K562 (cell line): ENCODE measurements around the gene IFT25. TPM values are rescaled to one million over a fixed set of nuclear protein-coding genes. Genes with fewer than 3 reads are reported as not detected.
A peak's percentile ranks its signal among the peaks of the same experiment; 100 is the strongest.

Experiments used
- ATAC-seq: fragments of 200-7000 bp; cut with Tn5 transposase; 3 replicates; pipeline ENCODE4 v1.9.1; 2020; ENCODE audit warnings: moderate library complexity
- BruUV-seq: library from RNA; stranded (reverse); fragments of 400-500 nt; replicated peaks from 2 replicates; lab custom pipeline; 2021; lab: Mats Ljungman, UMichigan
- CTCF ChIA-PET: fragments of 300-600 bp; formaldehyde crosslinking; extraction: SDS; loops from one replicate; lab custom pipeline; 2021; ENCODE audit warnings: low intra/inter-chr PET ratio; lab: Yijun Ruan, JAX
- POLR2A ChIA-PET: fragments of 300-600, 350-650 bp; sonication (Branson Sonifier 250); formaldehyde crosslinking; extraction: SDS; loops from one replicate; lab custom pipeline; 2021; ENCODE audit warnings: antibody characterized with exemption, inconsistent platforms; lab: Yijun Ruan, JAX
- DNase-seq, 4 experiments: peaks; one replicate each; pipeline versions ENCODE4 v3.0.0 to v3.0.0-alpha.2; 2011 to 2018; ENCODE audit warnings: low spot score in 3 of 4, mixed read lengths in 3 of 4; ENCODE audit errors: extremely low read depth in 1 of 4
- FAIRE-seq: peaks from 2 replicates; lab custom pipeline; 2011; peaks lifted over from hg19 to GRCh38; lab: Jason Lieb, UNC
- H2AFZ ChIP-seq: 2 replicates; pipeline ENCODE4 v1.6.0; 2011; ENCODE audit warnings: low read depth, low read length, control low read depth, inconsistent platforms
- H3K27ac ChIP-seq: fragments of 200-600 bp; 3 replicates; pipeline ENCODE4 v1.8.0; 2011; ENCODE audit warnings: low read depth, mild to moderate bottlenecking, control low read depth, inconsistent platforms, low read length, moderate library complexity, mixed read lengths; ENCODE audit errors: extremely low read depth
- H3K27me3 ChIP-seq, 2 experiments: fragments of 300-600 bp in 1 of 2; 2 replicates in 1 of 2; 3 replicates in 1 of 2; pipeline versions ENCODE4 v1.6.0 to v1.8.0; 2011; ENCODE audit warnings: inconsistent platforms in 2 of 2, low read length in 2 of 2, mild to moderate bottlenecking in 1 of 2, mixed read lengths in 1 of 2, moderate library complexity in 1 of 2; ENCODE audit not compliant: control insufficient read depth in 2 of 2, insufficient read depth in 2 of 2
- H3K36me3 ChIP-seq: fragments of 300-600 bp; 3 replicates; pipeline ENCODE4 v1.8.0; 2011; ENCODE audit warnings: mild to moderate bottlenecking, low read length, inconsistent platforms; ENCODE audit not compliant: control insufficient read depth, insufficient read depth
- H3K4me1 ChIP-seq, 2 experiments: fragments of 200-600 bp in 1 of 2; replicated peaks in 1 of 2; 2 replicates in 1 of 2; 3 replicates in 1 of 2; pipeline versions ENCODE4 v1.5.1 to v1.8.0; 2011; ENCODE audit warnings: inconsistent platforms in 2 of 2, low read length in 2 of 2, mild to moderate bottlenecking in 1 of 2, mixed read lengths in 1 of 2, moderate library complexity in 1 of 2; ENCODE audit not compliant: control insufficient read depth in 2 of 2, insufficient read depth in 2 of 2
- H3K4me2 ChIP-seq: 2 replicates; pipeline ENCODE4 v1.6.1; 2011; ENCODE audit warnings: low read length, control low read depth, inconsistent platforms, mixed read lengths; ENCODE audit not compliant: insufficient read depth
- H3K4me3 ChIP-seq: fragments of 200-600 bp; sonication (generic), shearing (Covaris generic); 2 replicates; pipeline ENCODE4 v1.5.1; 2016; ENCODE audit warnings: control low read depth, inconsistent platforms
- H3K79me2 ChIP-seq: fragments of 200-600 bp; 3 replicates; pipeline ENCODE4 v1.8.0; 2011; ENCODE audit warnings: low read length, inconsistent platforms; ENCODE audit not compliant: control insufficient read depth, insufficient read depth
- H3K9ac ChIP-seq, 2 experiments: 2 replicates each; pipeline versions ENCODE4 v1.6.0 to v1.6.1; 2011; ENCODE audit warnings: low read depth in 2 of 2, low read length in 2 of 2, control low read depth in 1 of 2, inconsistent platforms in 1 of 2, mild to moderate bottlenecking in 1 of 2, mixed read lengths in 1 of 2; ENCODE audit not compliant: insufficient read depth in 1 of 2
- H3K9me1 ChIP-seq: one replicate; pipeline ENCODE4 v1.6.0; 2011; ENCODE audit warnings: inconsistent platforms, mild to moderate bottlenecking, low read length, moderate library complexity; ENCODE audit not compliant: control insufficient read depth, insufficient read depth
- H3K9me3 ChIP-seq: replicated peaks from 2 replicates; pipeline ENCODE4 v1.5.1; 2011; ENCODE audit warnings: low read depth, low read length, inconsistent platforms; ENCODE audit not compliant: control insufficient read depth, insufficient read depth
- H4K20me1 ChIP-seq: replicated peaks from 2 replicates; pipeline ENCODE4 v1.6.1; 2011; ENCODE audit warnings: low read length, inconsistent platforms, mixed read lengths; ENCODE audit not compliant: control insufficient read depth, insufficient read depth
- EP300 ChIP-seq: IDR thresholded peaks from 2 replicates; pipeline ENCODE4 v1.6.1; 2012; ENCODE audit warnings: low read length, improper control_type of control experiment
- GTF2E2 ChIP-seq: fragments of 200-800 bp; sonication (Bioruptor generic); IDR thresholded peaks from 2 replicates; pipeline ENCODE4 v1.6.1; 2016; ENCODE audit warnings: missing genetic modification characterization, missing compliant biosample characterization
- HSF4 ChIP-seq: fragments of 250-450 bp; sonication (Bioruptor Pico); IDR thresholded peaks from 2 replicates; pipeline ENCODE4 v2.1.2; 2022; ENCODE audit warnings: mild to moderate bottlenecking, moderate library complexity, borderline replicate concordance
- IRF9 ChIP-seq: fragments of 450-650 bp; IDR thresholded peaks from 2 replicates; pipeline ENCODE4 v1.6.1; 2016; ENCODE audit warnings: missing biosample characterization, missing genetic modification characterization
- MED1 ChIP-seq: sonication (generic); formaldehyde crosslinking; IDR thresholded peaks from 2 replicates; pipeline ENCODE4 v1.8.1; 2023; ENCODE audit warnings: missing genetic modification reagents, borderline replicate concordance
- SMAD1 ChIP-seq: fragments of 150-350 bp; IDR thresholded peaks from 2 replicates; pipeline ENCODE4 v1.6.1; 2014; ENCODE audit warnings: low read length, low read depth; ENCODE audit not compliant: partially characterized antibody
- SP2 ChIP-seq: IDR thresholded peaks from 2 replicates; pipeline ENCODE4 v1.6.1; 2011; ENCODE audit warnings: mild to moderate bottlenecking, low read depth, low read length, moderate library complexity; ENCODE audit not compliant: poor library complexity, severe bottlenecking; ENCODE audit errors: extremely low read depth
- ZNF586 ChIP-seq: fragments of 450-650 bp; formaldehyde crosslinking; conservative IDR thresholded peaks from 2 replicates; pipeline ENCODE4 v1.4.0; 2020; ENCODE audit warnings: mild to moderate bottlenecking, moderate library complexity
- WGBS: fragments of 100-300 bp; shearing (Covaris generic); methylation state at CpG from one replicate; pipeline ENCODE4 v1.1.6; 2016; ENCODE audit warnings: low coverage, mixed read lengths; ENCODE audit not compliant: insufficient coverage; ENCODE audit errors: missing lambda C conversion rate; 5-methylcytosine and 5-hydroxymethylcytosine counted together
- in situ Hi-C: fragments of 300-500 bp; cut with MboI; formaldehyde crosslinking; loops from 4 replicates; pipeline ENCODE4 v1.15.0; 2018; ENCODE audit warnings: inconsistent platforms, mixed read lengths
- intact Hi-C: fragments of 100-400 bp; cut with micrococcal nuclease; formaldehyde crosslinking; loops from 2 replicates; pipeline ENCODE4 v1.14.2; 2022
- polyA plus RNA-seq, 8 experiments: library from polyadenylated mRNA; depleted of rRNA in 4 of 8; stranded (reverse) in 5 of 8; unstranded in 3 of 8; fragments of >200 nt; fragmentation: Nextera tagmentation in 2 of 8; fragmentation: Illumina TruSeq in 1 of 8; extraction: Ambion mirVana in 2 of 8; extraction: Trizol in 1 of 8; gene quantifications; 2 replicates each; pipeline versions ENCODE4 v1.2.1 to v1.2.3, GENCODE V29; 2011 to 2014; ENCODE audit warnings: inconsistent platforms in 1 of 8, missing spikeins in 1 of 8
- total RNA-seq, 7 experiments: library from RNA; depleted of rRNA in 6 of 7; stranded (reverse); fragments of >200 nt in 6 of 7; fragmentation: Illumina TruSeq in 2 of 7; extraction: Trizol in 2 of 7; gene quantifications; 2 replicates each; pipeline versions ENCODE4 v1.2.1 to v1.2.3, GENCODE V29; 2011 to 2021; ENCODE audit warnings: low replicate concordance in 1 of 7

The IFT25 gene
- total and polyA plus RNA-seq, 9 of the 15 experiments (the other 6 are each of a cell fraction or from before 2014, with no cell fraction given): 93.6 to 209 (median 167) TPM

DNA sequence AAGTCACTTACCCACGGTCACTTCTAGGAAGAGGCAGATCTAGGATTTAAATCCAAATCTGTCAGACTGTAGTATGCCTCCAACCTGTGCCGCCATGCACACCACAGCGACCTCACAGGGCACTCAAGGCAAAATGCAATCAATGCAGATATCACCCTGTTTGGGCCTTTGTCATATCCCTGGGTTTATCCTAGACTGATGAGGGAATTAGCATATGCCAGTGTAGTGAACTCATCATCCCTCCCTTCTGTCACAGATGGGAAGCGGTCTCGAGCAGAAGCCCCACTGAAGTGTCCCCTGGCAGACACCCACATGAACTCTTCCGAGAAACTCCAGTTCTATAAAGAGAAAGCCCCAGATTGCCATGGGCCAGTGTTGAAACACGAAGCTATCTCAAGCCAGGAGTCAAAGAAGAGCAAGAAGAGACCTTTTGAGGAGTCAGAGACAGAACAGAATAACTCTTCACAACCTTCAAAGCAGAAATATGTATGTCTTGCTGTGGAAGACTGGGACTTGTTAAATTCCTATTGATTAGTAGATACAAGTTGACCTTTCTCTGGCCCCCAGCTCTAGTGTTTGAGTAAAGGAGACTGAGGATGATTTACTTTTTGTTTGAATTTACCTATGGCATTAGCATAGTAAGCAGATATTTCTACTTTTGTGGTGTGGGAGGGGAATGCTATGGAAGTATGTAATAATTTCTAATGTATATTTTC lies 22.1 kb upstream of the IFT25 start:
- 70% methylated on average over 7 of the region's 7 CpGs for WGBS
- peaks cover 0 to 7% of the 10 kb centered on the region in 2 experiments; a peak in 2 of 5 replicates for H3K4me1 ChIP-seq
- no peaks in the 10 kb centered on the region for H3K79me2 ChIP-seq
- TSS peak; percentile 22 for BruUV-seq
- TF ChIP-seq GTF2E2 (tag) (no peak), EP300 (no peak), IRF9 (tag) (no peak), HSF4 (no peak), MED1 (CRISPR knock-in tag) (no peak), ZNF586 (CRISPR knock-in tag) (no peak), SP2 (no peak), SMAD1 (no peak)
- H3K9me1 ChIP-seq: no peaks in the 10 kb centered on the region
- H3K9ac ChIP-seq: no peak overlapping the region; a peak in 1 of 4 replicates
- peaks cover 67% of the 10 kb centered on the region for H3K36me3 ChIP-seq
- H2AFZ ChIP-seq: no peak overlapping the region
- no peak overlapping the region for H3K4me3 ChIP-seq
- H3K9me3 ChIP-seq: no peaks in the 10 kb centered on the region
- in situ Hi-C loops (no loop called here), intact Hi-C loops (no loop called here)
- no peak for FAIRE-seq
- no peaks in the 10 kb centered on the region; the same call in 1 of the 2 replicates for H4K20me1 ChIP-seq
- no peak for DNase-seq
- ChIA-PET CTCF (no interaction called here), POLR2A (no interaction called here)
- no peak; the same call in 2 of the 3 replicates for ATAC-seq
- H3K4me2 ChIP-seq: no peak overlapping the region
- no peaks in the 10 kb centered on the region for H3K27me3 ChIP-seq
- no peak overlapping the region for H3K27ac ChIP-seq
